HepG2 (cell line): ENCODE data around the gene AUTS2. TPM values are rescaled to one million over a fixed set of nuclear protein-coding genes. Genes with fewer than 3 reads are reported as not detected.

ENCODE experiments used
- ATAC-seq: fragments of 200-7000 bp; cut with Tn5 transposase; 3 replicates; pipeline ENCODE4 v1.9.1; 2020; ENCODE audit warnings: mild to moderate bottlenecking, moderate library complexity
- BruUV-seq: library from RNA; stranded (reverse); fragments of 400-500 nt; replicated peaks from 2 replicates; lab custom pipeline; 2021; lab: Mats Ljungman, UMichigan
- CTCF ChIA-PET: fragments of 300-600 bp; formaldehyde crosslinking; extraction: SDS; loops from one replicate; lab custom pipeline; 2021; ENCODE audit warnings: low total read pairs, inconsistent platforms, low intra/inter-chr PET ratio; lab: Yijun Ruan, JAX
- POLR2A ChIA-PET: fragments of 350-600 bp; sonication (Branson Sonifier 250); formaldehyde crosslinking; loops from one replicate; lab custom pipeline; 2020; ENCODE audit warnings: antibody characterized with exemption, inconsistent platforms; lab: Yijun Ruan, JAX
- DNase-seq: peaks from one replicate; pipeline ENCODE4 v3.0.0-alpha.2; 2015; ENCODE audit warnings: low spot score
- FAIRE-seq: peaks from 3 replicates; lab custom pipeline; 2011; peaks lifted over from hg19 to GRCh38; lab: Jason Lieb, UNC
- H2AFZ ChIP-seq: one replicate; pipeline ENCODE4 v1.6.1; 2011; ENCODE audit warnings: low read length, inconsistent platforms
- H3K27ac ChIP-seq: fragments of 300-600 bp; 3 replicates; pipeline ENCODE4 v1.8.0; 2011; ENCODE audit warnings: mixed run types, mild to moderate bottlenecking, mixed read lengths, low read length, inconsistent platforms; ENCODE audit not compliant: insufficient read depth; ENCODE audit errors: extremely low read length
- H3K27me3 ChIP-seq, 2 experiments: fragments of 200-600 bp in 1 of 2; 2 replicates in 1 of 2; 3 replicates in 1 of 2; pipeline versions ENCODE4 v1.6.0 to v1.8.0; 2011; ENCODE audit warnings: low read length in 2 of 2, mild to moderate bottlenecking in 2 of 2, moderate library complexity in 2 of 2, inconsistent platforms in 1 of 2; ENCODE audit not compliant: insufficient read depth in 2 of 2, control insufficient read depth in 1 of 2
- H3K36me3 ChIP-seq, 2 experiments: fragments of 200-600 bp in 1 of 2; replicated peaks in 1 of 2; 2 replicates in 1 of 2; 3 replicates in 1 of 2; pipeline versions ENCODE4 v1.5.1 to v1.8.0; 2011; ENCODE audit warnings: low read length in 2 of 2, inconsistent platforms in 1 of 2; ENCODE audit not compliant: insufficient read depth in 2 of 2, control insufficient read depth in 1 of 2
- H3K4me1 ChIP-seq: 2 replicates; pipeline ENCODE4 v1.5.1; 2012; ENCODE audit warnings: low read length, inconsistent platforms; ENCODE audit not compliant: insufficient read depth
- H3K4me2 ChIP-seq: 2 replicates; pipeline ENCODE4 v1.6.0; 2011; ENCODE audit warnings: low read depth, low read length, inconsistent platforms
- H3K4me3 ChIP-seq, 3 experiments: fragments of 200-600 bp in 1 of 3; sonication (generic), shearing (Covaris generic) in 1 of 3; replicated peaks in 1 of 3; 2 replicates each; pipeline ENCODE4 v1.5.1; 2011 to 2016; ENCODE audit warnings: low read length in 3 of 3, inconsistent platforms in 2 of 3, low read depth in 2 of 3, mild to moderate bottlenecking in 2 of 3, control low read depth in 1 of 3, mixed read lengths in 1 of 3; ENCODE audit not compliant: insufficient read depth in 1 of 3
- H3K79me2 ChIP-seq: one replicate; pipeline ENCODE4 v1.6.1; 2011; ENCODE audit warnings: low read length, inconsistent platforms; ENCODE audit not compliant: insufficient read depth
- H3K9ac ChIP-seq: 2 replicates; pipeline ENCODE4 v1.6.0; 2011; ENCODE audit warnings: mild to moderate bottlenecking, low read depth, low read length, inconsistent platforms; ENCODE audit not compliant: insufficient read depth
- H3K9me3 ChIP-seq: 2 replicates; pipeline ENCODE4 v1.5.1; 2012; ENCODE audit warnings: mild to moderate bottlenecking, low read length
- H4K20me1 ChIP-seq: 2 replicates; pipeline ENCODE4 v1.6.0; 2011; ENCODE audit warnings: inconsistent platforms, mild to moderate bottlenecking, low read length, moderate library complexity; ENCODE audit not compliant: insufficient read depth
- CREM ChIP-seq, 2 experiments: sonication (generic) in 1 of 2; formaldehyde crosslinking in 1 of 2; IDR thresholded peaks; 2 replicates each; pipeline versions ENCODE4 v1.4.0 to v1.6.1; 2016 to 2020; ENCODE audit warnings: antibody characterized with exemption in 1 of 2, mild to moderate bottlenecking in 1 of 2, missing genetic modification reagents in 1 of 2
- FOXK1 ChIP-seq: sonication (generic); formaldehyde crosslinking; IDR thresholded peaks from 2 replicates; pipeline ENCODE4 v1.4.0; 2020; ENCODE audit warnings: low read depth, missing genetic modification reagents, borderline replicate concordance
- GLI4 ChIP-seq: sonication (generic); formaldehyde crosslinking; IDR thresholded peaks from 2 replicates; pipeline ENCODE4 v1.5.1; 2020; ENCODE audit warnings: missing genetic modification reagents, mild to moderate bottlenecking, moderate library complexity, borderline replicate concordance
- KDM1A ChIP-seq: IDR thresholded peaks from 2 replicates; pipeline ENCODE4 v1.6.1; 2016; ENCODE audit warnings: missing compliant biosample characterization
- KDM4B ChIP-seq: sonication (generic); formaldehyde crosslinking; IDR thresholded peaks from 2 replicates; pipeline ENCODE4 v1.4.0; 2020; ENCODE audit warnings: missing genetic modification reagents
- LCORL ChIP-seq, 2 experiments: fragments of 450-650 bp in 1 of 2; sonication (generic) in 1 of 2; formaldehyde crosslinking in 1 of 2; IDR thresholded peaks; 2 replicates each; pipeline versions ENCODE4 v1.5.0 to v1.6.1; 2017 to 2020; ENCODE audit warnings: antibody characterized with exemption in 1 of 2, missing genetic modification reagents in 1 of 2
- RFX5 ChIP-seq: IDR thresholded peaks from 2 replicates; pipeline ENCODE4 v1.6.1; 2011; ENCODE audit warnings: low read depth, low read length, improper control_type of control experiment
- SRSF1 ChIP-seq: fragments of 200-400 bp; formaldehyde crosslinking; optimal IDR thresholded peaks from 2 replicates; pipeline ENCODE3; 2017; ENCODE audit warnings: mild to moderate bottlenecking, low read depth, low read length, moderate library complexity
- ZFP90 ChIP-seq: sonication (generic); formaldehyde crosslinking; IDR thresholded peaks from 2 replicates; pipeline ENCODE4 v1.8.0; 2022; ENCODE audit warnings: missing genetic modification reagents, mild to moderate bottlenecking, inconsistent platforms, borderline replicate concordance
- WGBS: methylation state at CpG from one replicate; pipeline ENCODE4 v1.1.6; 2017; ENCODE audit warnings: low lambda C conversion rate; 5-methylcytosine and 5-hydroxymethylcytosine counted together
- in situ Hi-C: cut with HindIII; loops from 2 replicates; pipeline ENCODE4 v1.10.0; 2017; ENCODE audit warnings: low pct_unique_long_range_greater_than_20kb; ENCODE audit not compliant: extremely low pct_ligation_motif_present
- intact Hi-C: fragments of 100-400 bp; cut with micrococcal nuclease; formaldehyde crosslinking; loops from one replicate; pipeline ENCODE4 v1.10.0; 2022; ENCODE audit not compliant: unreplicated experiment
- polyA plus RNA-seq, 8 experiments: library from polyadenylated mRNA; depleted of rRNA in 3 of 8; stranded (reverse) in 7 of 8; unstranded in 1 of 8; fragments of >200 nt; fragmentation: Illumina TruSeq in 4 of 8; extraction: Trizol in 4 of 8; gene quantifications; 2 replicates each; pipeline versions ENCODE4 v1.2.1 to v1.2.3, GENCODE V29; 2011 to 2016; ENCODE audit warnings: low read depth in 4 of 8, missing spikeins in 1 of 8, mixed read lengths in 1 of 8; ENCODE audit not compliant: insufficient read depth in 1 of 8
- total RNA-seq, 5 experiments: library from RNA; depleted of rRNA; stranded (reverse); fragments of >200 nt; fragmentation: Illumina TruSeq; extraction: Trizol; gene quantifications; 2 replicates each; pipeline ENCODE4 v1.2.3, GENCODE V29; 2016; ENCODE audit warnings: low read depth in 1 of 5
- TF ChIP-seq, protein P1 (sequence below): sonication (generic); formaldehyde crosslinking; IDR thresholded peaks from 2 replicates; pipeline ENCODE4 v1.4.0; 2020; ENCODE audit warnings: mild to moderate bottlenecking, missing genetic modification reagents

AUTS2 gene
- total and polyA plus RNA-seq, 2 of the 13 experiments (the other 11 are each of a cell fraction or from before 2014, with no cell fraction given) = 0.38 TPM; not detected in 1

DNA sequence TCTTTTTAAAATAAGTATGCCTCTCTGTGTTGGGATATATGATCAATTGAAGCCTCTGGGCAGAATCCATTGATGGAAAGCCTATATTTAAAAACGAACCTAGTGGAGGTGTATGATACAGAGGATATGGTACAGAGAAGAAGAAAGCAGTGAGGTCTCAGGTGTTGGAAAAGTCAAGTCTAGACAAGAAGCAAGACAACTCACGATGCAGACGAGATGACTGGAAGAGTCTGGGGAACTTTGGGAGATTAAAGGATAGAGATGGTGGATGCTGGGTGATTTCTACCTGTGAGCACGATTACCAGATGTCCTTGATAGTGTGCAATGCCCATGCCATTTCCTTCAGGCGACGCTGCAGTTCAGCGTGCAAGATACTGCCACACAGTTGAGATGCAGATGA, 1009.0 kb downstream of the AUTS2 start:
- no peak for ATAC-seq
- in situ Hi-C loops = no loop called here
- DNase-seq = no peak
- H4K20me1 ChIP-seq = no peaks in the 10 kb centered on the region
- TF ChIP-seq, protein P1, sequence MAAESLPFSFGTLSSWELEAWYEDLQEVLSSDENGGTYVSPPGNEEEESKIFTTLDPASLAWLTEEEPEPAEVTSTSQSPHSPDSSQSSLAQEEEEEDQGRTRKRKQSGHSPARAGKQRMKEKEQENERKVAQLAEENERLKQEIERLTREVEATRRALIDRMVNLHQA = no peak
- TF ChIP-seq CREM (IDR thresholded peaks at IDR 0.05) = no peak
- TF ChIP-seq CREM (CRISPR knock-in tag; IDR thresholded peaks at IDR 0.05) = no peak
- no peak for TF ChIP-seq LCORL (IDR thresholded peaks at IDR 0.05)
- no peak for TF ChIP-seq LCORL (CRISPR knock-in tag; IDR thresholded peaks at IDR 0.05)
- TF ChIP-seq FOXK1 (CRISPR knock-in tag) = no peak
- TF ChIP-seq, all 625 proteins: peak for 0
- no peak overlapping the region for H3K9ac ChIP-seq
- BruUV-seq = no TSS peak
- no peak overlapping the region for H2AFZ ChIP-seq
- intact Hi-C loops = no loop called here
- H3K4me1 ChIP-seq = no peaks in the 10 kb centered on the region
- CTCF ChIA-PET = no interaction called here
- no peak overlapping the region for H3K4me3 ChIP-seq
- H3K27ac ChIP-seq = no peak overlapping the region
- no peaks in the 10 kb centered on the region for H3K36me3 ChIP-seq
- H3K9me3 ChIP-seq = no peaks in the 10 kb centered on the region
- H3K27me3 ChIP-seq = no peaks in the 10 kb centered on the region
- FAIRE-seq = no peak
- 48% methylated on average over 7 of the region's 7 CpGs for WGBS
- H3K79me2 ChIP-seq = no peaks in the 10 kb centered on the region
- POLR2A ChIA-PET = no interaction called here
- H3K4me2 ChIP-seq = no peak overlapping the region

DNA sequence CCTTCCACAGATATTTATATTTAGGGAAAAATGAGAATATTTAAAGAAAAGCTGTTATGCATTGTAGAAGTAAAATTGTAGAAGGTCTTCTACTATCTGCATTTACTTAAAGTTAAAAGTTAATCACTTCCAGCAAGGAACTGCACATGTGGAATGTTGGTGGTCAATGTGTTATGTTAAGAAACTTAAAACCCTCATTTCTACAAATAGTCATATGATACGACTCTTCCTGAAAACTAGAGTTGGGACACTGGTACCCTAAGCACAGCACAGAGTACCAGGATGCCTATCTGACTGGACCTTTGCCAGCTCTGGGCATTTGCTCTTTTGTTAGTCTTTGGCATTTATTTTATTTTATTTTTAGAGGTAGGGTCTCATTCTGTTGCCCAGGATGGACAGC, 1009.5 kb downstream of the AUTS2 start:
- no TSS peak for BruUV-seq
- no peak overlapping the region for H2AFZ ChIP-seq
- POLR2A ChIA-PET = no interaction called here
- DNase-seq (no peak), FAIRE-seq (no peak), ATAC-seq (no peak)
- H3K36me3 ChIP-seq = no peaks in the 10 kb centered on the region
- no peaks in the 10 kb centered on the region for H3K27me3 ChIP-seq
- 63% methylated on average over 1 of the region's 1 CpG for WGBS
- CTCF ChIA-PET = no interaction called here
- intact Hi-C loops = no loop called here
- in situ Hi-C loops = no loop called here
- H4K20me1 ChIP-seq = no peaks in the 10 kb centered on the region
- H3K4me3 ChIP-seq = no peak overlapping the region
- TF ChIP-seq KDM4B (CRISPR knock-in tag) (no peak), KDM1A (CRISPR knock-in tag) (no peak), ZFP90 (no peak), GLI4 (CRISPR knock-in tag) (no peak), SRSF1 (no peak), RFX5 (no peak)
- no peaks in the 10 kb centered on the region for H3K9me3 ChIP-seq
- no peaks in the 10 kb centered on the region for H3K79me2 ChIP-seq
- H3K9ac ChIP-seq = no peak overlapping the region
- no peak overlapping the region for H3K27ac ChIP-seq
- H3K4me1 ChIP-seq = no peaks in the 10 kb centered on the region
- no peak overlapping the region for H3K4me2 ChIP-seq
